Memory B cell (primary cell): ENCODE measurements around the gene FAM53A.

Source experiments
- ATAC-seq: fragments of 150-1000 bp; cut with Tn5 transposase; 2 replicates; pipeline ENCODE4 v1.10.0; 2021; ENCODE audit warnings: low read depth, mild to moderate bottlenecking, moderate library complexity
- DNase-seq, 2 donors: peaks; one replicate each; pipeline ENCODE4 v3.0.0; 2022; ENCODE audit warnings: low spot score in 2 of 2
- H3K27ac Mint-ChIP-seq: one replicate; pipeline ENCODE4 v1.8.0; 2022; ENCODE audit warnings: mild to moderate bottlenecking, moderate library complexity, mixed read lengths
- H3K27me3 Mint-ChIP-seq: one replicate; pipeline ENCODE4 v1.8.0; 2022; ENCODE audit warnings: mixed read lengths
- H3K36me3 Mint-ChIP-seq: one replicate; pipeline ENCODE4 v1.8.0; 2022; ENCODE audit warnings: mild to moderate bottlenecking, mixed read lengths
- H3K4me1 Mint-ChIP-seq: one replicate; pipeline ENCODE4 v1.8.0; 2022; ENCODE audit warnings: mixed read lengths
- H3K4me3 Mint-ChIP-seq: one replicate; pipeline ENCODE4 v1.8.0; 2022; ENCODE audit warnings: mild to moderate bottlenecking, moderate library complexity, mixed read lengths
- H3K9me3 Mint-ChIP-seq: one replicate; pipeline ENCODE4 v1.8.0; 2022; ENCODE audit warnings: mixed read lengths

Gene FAM53A

DNA sequence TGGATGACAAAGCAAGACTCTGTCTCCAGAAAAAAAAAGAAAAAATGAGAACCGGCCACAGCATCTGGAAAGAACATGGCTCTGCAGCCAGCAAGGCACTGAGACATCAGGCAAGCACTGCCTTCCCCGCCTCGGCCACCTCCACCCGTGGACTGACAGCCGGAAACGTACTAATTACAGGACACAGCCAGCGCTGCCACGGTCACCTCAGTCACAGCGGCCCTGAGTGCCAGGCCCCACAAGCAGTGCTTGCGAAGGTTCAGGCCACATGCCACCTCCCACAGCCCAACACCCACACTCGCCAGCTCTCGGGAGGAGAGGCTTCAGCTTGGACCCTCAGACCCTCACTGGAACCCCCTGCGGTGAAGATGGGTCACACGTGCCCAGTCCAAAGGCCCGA, 16.8 kb downstream of the FAM53A start:
- Mint-ChIP-seq H3K27me3 (no peaks in the 10 kb centered on the region), H3K27ac (no peak overlapping the region), H3K4me1 (no peaks in the 10 kb centered on the region), H3K4me3 (no peak overlapping the region), H3K9me3 (no peaks in the 10 kb centered on the region), H3K36me3 (peaks cover 4% of the 10 kb centered on the region)
- DNase-seq (no peak), ATAC-seq (no peak)

DNA sequence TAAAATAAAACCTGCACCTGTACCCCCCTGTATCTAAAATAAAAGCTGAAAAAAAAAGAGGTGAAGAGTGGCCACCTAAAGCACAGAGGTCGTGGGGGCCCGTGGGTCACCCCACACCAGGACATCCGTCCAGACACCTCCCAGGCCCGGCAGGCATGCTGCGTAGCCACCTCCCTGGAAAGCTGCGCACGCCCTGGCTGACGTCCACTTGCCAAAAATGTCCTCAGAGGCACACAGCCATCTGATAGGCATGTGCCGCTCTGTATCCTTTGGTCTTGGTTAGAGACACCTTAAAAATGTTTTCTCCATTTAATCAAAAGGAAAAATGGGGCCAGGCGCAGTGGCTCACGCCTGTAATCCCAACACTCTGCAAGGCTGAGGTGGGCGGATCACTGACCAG, 17.7 kb downstream of the FAM53A start:
- Mint-ChIP-seq H3K4me3 (no peak overlapping the region), H3K4me1 (no peaks in the 10 kb centered on the region)

DNA sequence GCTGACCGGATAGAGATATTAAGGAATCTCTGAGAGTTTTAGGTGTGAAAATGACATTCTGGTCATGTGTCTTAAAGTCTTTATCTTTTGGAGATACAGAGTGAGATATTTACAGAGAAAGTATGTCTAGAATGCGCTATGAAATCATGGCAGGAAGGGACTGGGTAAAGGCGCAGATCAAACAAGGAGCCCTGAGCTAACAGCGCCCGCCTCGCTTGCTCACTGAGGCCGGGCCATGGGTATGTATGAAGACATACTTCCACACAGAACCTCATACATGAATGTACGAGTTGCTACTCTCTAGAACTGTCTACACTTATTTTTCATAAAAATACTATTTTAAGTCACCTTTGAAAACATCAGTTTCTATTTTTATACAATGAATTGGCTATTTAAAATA, 20.0 kb downstream of the FAM53A start:
- no peak for ATAC-seq
- no peak for DNase-seq
- Mint-ChIP-seq H3K36me3 (peaks cover 2% of the 10 kb centered on the region), H3K4me3 (no peak overlapping the region), H3K9me3 (no peaks in the 10 kb centered on the region), H3K4me1 (no peaks in the 10 kb centered on the region), H3K27me3 (no peaks in the 10 kb centered on the region), H3K27ac (no peak overlapping the region)

More for the DNA sequence above, 17.7 kb downstream of the FAM53A start:
- Mint-ChIP-seq H3K27ac (no peak overlapping the region), H3K27me3 (no peaks in the 10 kb centered on the region), H3K36me3 (peaks cover 2% of the 10 kb centered on the region), H3K9me3 (no peaks in the 10 kb centered on the region)
- ATAC-seq: no peak
- DNase-seq: no peak

DNA sequence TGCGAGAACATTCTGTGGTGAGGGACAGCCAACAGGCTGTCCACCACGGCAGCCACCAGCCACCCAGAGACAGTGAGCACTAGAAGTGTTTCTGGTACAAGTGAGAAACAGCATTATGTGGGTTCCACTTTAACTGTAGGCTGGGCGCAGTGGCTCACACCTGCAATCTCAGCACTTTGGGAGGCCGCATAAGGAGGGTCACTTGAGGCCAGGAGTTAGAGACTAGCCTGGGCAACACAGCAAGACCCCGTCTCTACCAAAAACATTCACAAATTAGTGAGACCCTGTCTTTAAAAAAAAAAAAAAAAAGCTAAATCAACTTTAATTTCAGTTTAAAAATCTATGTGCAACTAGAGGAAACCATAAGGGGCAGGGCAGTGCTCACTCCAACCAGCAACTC, 20.6 kb downstream of the FAM53A start:
- Mint-ChIP-seq H3K36me3 (peaks cover 2% of the 10 kb centered on the region), H3K4me3 (no peak overlapping the region)

DNA sequence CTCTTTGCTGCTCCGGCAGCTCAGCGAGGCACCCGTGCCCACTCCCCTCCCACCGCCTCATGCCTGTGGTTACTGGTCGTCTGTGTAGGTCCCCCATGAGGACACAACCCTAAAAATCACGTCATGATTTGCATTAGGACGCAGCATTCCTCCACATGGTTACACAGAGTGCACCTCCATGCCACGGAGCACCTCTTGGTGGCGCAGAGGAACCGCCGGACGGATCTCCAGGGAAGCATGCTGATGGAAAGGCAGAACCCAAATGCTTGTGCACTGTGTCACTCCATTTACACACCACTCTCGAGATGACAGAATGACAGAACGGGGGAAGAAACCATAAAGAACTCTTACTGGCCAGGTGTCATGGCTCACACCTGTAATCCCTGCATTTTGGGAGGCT, 22.4 kb downstream of the FAM53A start:
- no peak overlapping the region for H3K4me3 Mint-ChIP-seq
- peaks cover 4% of the 10 kb centered on the region for H3K36me3 Mint-ChIP-seq
- H3K27me3 Mint-ChIP-seq: no peaks in the 10 kb centered on the region
- no peak for DNase-seq
- H3K27ac Mint-ChIP-seq: no peak overlapping the region
- no peaks in the 10 kb centered on the region for H3K4me1 Mint-ChIP-seq
- no peak for ATAC-seq
- no peaks in the 10 kb centered on the region for H3K9me3 Mint-ChIP-seq

More for the DNA sequence above, 20.6 kb downstream of the FAM53A start:
- Mint-ChIP-seq H3K27me3 (no peaks in the 10 kb centered on the region), H3K9me3 (no peaks in the 10 kb centered on the region), H3K4me1 (no peaks in the 10 kb centered on the region), H3K27ac (no peak overlapping the region)
- ATAC-seq (no peak), DNase-seq (no peak)

DNA sequence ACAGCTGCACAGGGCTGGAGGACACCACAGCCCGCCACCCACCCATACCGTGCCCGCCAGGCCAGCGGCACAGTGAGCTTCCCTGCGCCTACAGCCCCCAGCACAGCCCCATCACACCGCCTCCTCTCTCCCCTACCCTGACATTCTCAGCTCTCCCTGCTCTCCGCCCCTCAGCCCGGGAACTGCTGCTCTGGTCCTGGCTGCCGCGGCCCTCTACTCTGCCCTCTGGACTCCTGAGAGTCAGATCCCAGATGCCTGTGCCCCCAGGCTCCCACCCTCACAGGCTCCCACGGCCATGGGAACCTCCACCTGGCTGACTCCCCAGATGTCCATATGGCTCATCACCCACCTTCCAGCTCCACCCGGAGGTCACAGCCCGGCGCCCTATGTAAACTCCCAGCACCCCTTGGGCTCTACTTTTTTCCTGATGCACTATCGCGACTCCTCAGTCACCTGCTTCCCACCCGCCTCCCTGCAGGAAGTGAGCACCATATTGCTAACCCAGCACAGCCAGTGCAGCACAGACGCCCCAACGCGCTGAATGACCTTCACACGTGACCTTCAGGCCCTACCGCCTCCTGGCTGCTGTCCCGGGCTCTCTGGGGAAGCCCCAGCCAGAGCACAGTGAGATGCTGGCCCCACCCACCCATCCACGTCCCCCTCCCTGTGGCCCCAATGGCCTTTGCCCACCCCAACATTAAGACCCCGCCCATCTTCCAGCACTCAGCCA, 23.0 kb downstream of the FAM53A start:
- Mint-ChIP-seq H3K27ac (no peak overlapping the region), H3K36me3 (peaks cover 4% of the 10 kb centered on the region), H3K9me3 (no peaks in the 10 kb centered on the region), H3K4me3 (no peak overlapping the region), H3K27me3 (no peaks in the 10 kb centered on the region), H3K4me1 (no peaks in the 10 kb centered on the region)
- no peak for DNase-seq
- ATAC-seq: no peak

DNA sequence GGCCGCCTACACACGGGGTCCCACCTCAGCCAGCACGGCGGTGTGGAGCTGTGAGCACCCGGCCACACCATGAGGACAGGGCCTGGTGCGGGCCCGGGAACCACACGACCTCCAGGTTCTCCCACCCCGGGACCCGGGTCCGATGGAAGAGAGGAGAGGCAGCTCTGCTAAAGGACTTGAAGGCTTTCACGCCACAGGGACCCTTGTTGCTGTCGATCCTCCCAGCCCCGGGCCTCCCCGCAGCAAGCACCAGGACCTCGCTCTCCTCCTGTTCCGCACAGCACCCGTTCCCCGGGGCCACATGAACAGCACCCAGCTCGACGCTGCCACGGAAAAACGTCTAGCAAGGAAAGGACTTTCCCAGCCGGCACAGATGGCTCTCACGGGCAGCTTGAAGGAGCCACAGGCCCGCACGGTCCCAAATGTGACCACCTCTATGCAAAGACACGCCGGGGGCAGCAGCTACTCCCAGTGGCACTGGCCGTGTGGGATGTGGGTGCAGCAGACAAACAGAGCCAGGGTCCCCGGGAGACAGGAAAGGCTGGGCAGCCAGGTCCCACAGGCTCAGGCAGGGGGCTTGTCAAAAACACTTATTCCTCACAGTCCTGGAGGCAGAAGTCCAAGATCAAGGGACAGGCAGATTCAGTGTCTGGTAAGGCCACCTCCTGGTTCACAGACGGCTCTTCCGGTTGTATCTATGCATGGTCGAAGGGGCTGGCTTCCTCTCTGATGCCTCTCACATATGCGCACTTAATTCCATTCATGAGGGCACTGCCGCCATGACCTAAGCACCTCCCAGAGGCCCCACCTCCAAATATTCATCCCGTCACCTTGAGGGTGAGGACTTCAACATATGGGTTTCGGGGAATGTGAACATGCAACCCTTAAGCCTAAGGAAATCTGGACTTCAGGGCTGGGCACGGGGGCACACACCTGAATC, 24.7 kb downstream of the FAM53A start:
- peaks cover 6% of the 10 kb centered on the region for H3K36me3 Mint-ChIP-seq
- H3K27me3 Mint-ChIP-seq: no peaks in the 10 kb centered on the region
- H3K27ac Mint-ChIP-seq: no peak overlapping the region
- DNase-seq (no peak), ATAC-seq (no peak)
- no peak overlapping the region for H3K4me3 Mint-ChIP-seq
- H3K9me3 Mint-ChIP-seq: no peaks in the 10 kb centered on the region
- H3K4me1 Mint-ChIP-seq: no peaks in the 10 kb centered on the region

DNA sequence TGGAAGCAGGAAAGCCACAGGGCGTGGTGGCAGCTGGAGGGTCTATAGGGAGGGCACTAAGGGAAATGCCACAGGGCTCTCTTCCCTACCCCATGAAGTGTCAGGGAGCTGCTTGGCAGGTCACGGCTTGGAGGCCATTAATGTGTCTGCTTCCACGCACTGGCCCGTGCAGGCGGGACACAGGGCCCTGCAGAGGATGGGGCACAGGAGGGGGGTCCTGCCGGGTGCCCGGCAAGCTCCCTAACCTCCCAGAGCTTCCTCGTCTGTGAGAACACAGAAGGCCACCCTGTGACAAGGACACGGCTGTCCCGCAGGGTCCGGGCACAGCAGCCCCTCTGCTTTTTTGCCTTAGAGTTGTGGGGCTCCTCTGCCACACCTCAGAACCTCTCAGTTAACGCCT, 25.5 kb downstream of the FAM53A start:
- no peak overlapping the region for H3K27ac Mint-ChIP-seq
- H3K36me3 Mint-ChIP-seq: peaks cover 6% of the 10 kb centered on the region
- no peak for ATAC-seq
- no peak overlapping the region for H3K4me3 Mint-ChIP-seq
- no peak for DNase-seq
- H3K9me3 Mint-ChIP-seq: no peaks in the 10 kb centered on the region
- no peaks in the 10 kb centered on the region for H3K27me3 Mint-ChIP-seq
- no peaks in the 10 kb centered on the region for H3K4me1 Mint-ChIP-seq

DNA sequence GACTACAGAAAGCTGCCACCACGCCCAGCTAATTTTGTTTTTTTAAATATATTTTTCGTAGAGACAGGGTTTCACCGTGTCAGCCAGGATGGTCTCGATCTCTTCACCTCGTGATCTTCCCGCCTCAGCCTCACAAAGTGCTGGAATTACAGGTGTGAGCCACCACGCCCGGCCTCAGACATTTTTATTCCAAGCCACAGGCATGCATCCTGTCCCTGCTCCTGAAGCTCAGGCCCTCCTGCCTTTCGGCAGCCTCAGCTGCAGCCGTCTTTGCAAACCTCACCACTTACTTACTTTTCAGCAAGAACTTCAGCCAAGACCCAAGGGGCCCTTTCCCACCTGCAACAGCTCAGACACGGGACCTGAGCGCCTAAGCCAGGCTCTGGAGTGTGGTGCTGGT, 26.0 kb downstream of the FAM53A start:
- H3K4me3 Mint-ChIP-seq: no peak overlapping the region
- no peak for DNase-seq
- H3K9me3 Mint-ChIP-seq: no peaks in the 10 kb centered on the region
- H3K27ac Mint-ChIP-seq: no peak overlapping the region
- no peaks in the 10 kb centered on the region for H3K27me3 Mint-ChIP-seq
- H3K4me1 Mint-ChIP-seq: no peaks in the 10 kb centered on the region
- no peak for ATAC-seq
- H3K36me3 Mint-ChIP-seq: peaks cover 4% of the 10 kb centered on the region

DNA sequence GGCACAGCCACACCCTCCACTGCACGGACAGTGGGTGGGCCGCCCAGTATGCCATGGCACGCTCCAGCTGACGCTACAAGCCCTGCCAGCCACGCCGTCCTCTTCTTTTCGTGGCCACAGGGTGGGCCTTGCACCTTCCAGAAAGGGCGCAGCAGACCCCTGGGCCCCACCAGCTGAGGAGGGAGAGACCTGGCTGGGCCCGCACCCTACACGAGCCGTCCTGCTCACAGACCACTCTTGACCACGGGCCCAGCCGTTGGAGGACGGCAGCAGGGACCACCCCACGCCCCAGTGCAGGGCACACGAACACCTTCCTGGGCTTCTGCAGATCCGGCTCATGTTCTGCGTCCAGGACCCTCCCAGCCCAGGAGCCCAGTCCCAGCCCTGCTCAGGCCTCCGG, 27.1 kb downstream of the FAM53A start:
- ATAC-seq: no peak
- Mint-ChIP-seq H3K36me3 (peaks cover 4% of the 10 kb centered on the region), H3K9me3 (no peaks in the 10 kb centered on the region), H3K27me3 (no peaks in the 10 kb centered on the region), H3K4me3 (no peak overlapping the region), H3K27ac (no peak overlapping the region), H3K4me1 (no peaks in the 10 kb centered on the region)
- no peak for DNase-seq

DNA sequence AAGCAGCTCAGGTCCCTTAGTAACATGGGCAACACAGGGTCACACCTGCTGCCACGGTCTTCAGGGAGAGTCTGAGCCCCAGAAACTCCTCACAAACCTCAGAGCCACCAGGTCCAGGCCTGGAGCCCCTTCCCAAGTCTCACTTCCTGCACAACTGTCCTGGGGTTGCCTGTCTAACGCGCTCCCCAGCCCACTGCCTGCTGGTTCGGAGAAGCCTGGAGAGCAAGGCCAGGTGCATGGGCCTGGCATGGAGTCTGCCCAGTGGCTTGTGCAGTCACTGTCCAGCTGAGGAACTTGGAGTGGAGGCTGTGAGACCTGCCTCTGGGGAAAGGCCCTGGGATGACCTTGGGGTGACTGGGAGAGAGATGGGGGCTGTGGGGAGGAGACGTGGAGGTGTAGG, 28.0 kb downstream of the FAM53A start:
- ATAC-seq (no peak), DNase-seq (no peak)
- Mint-ChIP-seq H3K9me3 (no peaks in the 10 kb centered on the region), H3K27ac (no peak overlapping the region), H3K27me3 (no peaks in the 10 kb centered on the region), H3K4me1 (no peaks in the 10 kb centered on the region), H3K4me3 (no peak overlapping the region), H3K36me3 (peaks cover 4% of the 10 kb centered on the region)

DNA sequence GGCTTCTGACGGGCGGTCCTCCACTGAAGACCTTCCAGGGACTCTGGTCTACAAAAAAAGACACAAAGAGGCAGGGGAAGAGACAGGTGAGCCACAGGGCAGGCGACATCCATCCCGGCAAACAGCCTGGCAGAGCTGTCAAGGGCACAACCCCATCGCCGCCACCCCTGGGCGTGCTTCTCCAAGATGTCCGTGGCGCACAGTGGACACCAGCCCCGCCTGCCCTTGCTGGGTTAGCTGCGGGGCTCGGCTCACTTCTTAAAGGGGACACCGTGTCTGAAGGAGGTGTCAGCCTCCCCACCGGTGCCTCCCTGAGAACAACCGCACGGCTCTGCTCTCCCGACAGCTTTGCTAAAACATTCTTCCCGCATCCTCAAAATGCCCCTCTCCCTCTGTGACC, 28.4 kb downstream of the FAM53A start:
- Mint-ChIP-seq H3K36me3 (peaks cover 4% of the 10 kb centered on the region), H3K4me3 (no peak overlapping the region), H3K9me3 (no peaks in the 10 kb centered on the region), H3K27me3 (no peaks in the 10 kb centered on the region), H3K27ac (no peak overlapping the region), H3K4me1 (no peaks in the 10 kb centered on the region)
- ATAC-seq: no peak
- no peak for DNase-seq

DNA sequence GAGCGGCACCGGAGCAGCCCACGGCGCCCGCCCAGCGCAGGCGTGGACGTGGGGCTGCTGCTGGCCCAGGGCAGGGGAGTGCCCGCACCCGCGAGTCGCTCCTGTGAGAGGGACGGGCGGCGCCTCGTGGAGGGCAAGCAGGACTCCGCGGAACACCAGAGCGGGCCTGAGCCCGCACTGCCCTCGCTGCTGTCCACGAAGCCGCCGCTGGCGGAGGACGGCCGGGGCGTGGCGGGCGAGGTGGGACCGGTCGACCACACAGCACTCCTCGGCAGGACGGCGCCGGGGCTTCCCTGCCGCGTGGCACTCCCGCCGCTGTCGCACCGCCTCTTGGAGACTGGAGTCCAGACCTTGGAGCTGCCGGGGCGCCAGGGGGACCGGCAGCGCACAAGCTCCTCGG, 29.0 kb downstream of the FAM53A start:
- no peak for ATAC-seq
- no peaks in the 10 kb centered on the region for H3K27me3 Mint-ChIP-seq

DNA sequence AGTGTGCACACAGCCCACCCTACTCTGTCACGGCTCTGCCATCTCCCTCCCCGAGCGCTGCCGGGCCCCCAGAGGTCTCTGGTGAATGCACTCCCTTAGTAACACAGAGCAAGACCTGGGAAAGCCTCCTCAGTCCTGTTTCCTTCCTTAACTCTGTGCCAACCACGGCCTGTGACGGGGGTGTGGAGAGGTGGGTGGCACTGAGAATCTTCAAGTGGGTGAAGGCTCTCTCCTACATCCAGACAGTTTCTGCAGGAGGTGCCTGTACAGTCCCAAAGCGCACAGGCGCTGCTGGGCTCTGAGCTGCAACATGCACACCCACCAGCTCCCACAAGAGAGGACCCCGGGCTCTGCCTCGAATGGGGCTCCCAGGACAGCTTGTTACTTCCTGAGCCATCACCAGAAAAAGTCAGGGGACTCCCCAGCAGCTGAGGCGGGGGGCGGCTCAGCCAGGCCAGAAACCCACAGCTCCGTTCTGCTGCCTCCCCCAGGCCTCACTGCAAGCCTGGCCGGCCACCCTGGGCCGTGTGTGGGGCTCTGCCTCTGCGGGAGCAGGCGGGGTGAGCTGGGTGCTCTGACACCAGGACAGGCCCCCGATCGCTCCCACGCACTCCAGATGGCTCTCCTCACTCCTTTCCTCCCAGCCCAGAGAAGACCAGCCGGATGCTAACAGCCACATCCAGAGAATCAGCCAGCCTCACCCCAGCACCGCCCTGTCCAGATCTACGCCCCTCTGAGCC, 29.7 kb downstream of the FAM53A start:
- no peaks in the 10 kb centered on the region for H3K9me3 Mint-ChIP-seq
- peaks cover 6% of the 10 kb centered on the region for H3K36me3 Mint-ChIP-seq
- H3K27me3 Mint-ChIP-seq: no peaks in the 10 kb centered on the region
- no peak for DNase-seq
- H3K27ac Mint-ChIP-seq: no peak overlapping the region
- no peak overlapping the region for H3K4me3 Mint-ChIP-seq
- no peak for ATAC-seq
- no peaks in the 10 kb centered on the region for H3K4me1 Mint-ChIP-seq

More for the DNA sequence above, 29.0 kb downstream of the FAM53A start:
- peaks cover 5% of the 10 kb centered on the region for H3K36me3 Mint-ChIP-seq
- DNase-seq: no peak
- H3K4me3 Mint-ChIP-seq: no peak overlapping the region
- no peaks in the 10 kb centered on the region for H3K4me1 Mint-ChIP-seq
- no peaks in the 10 kb centered on the region for H3K9me3 Mint-ChIP-seq
- H3K27ac Mint-ChIP-seq: no peak overlapping the region
